Measurements from ENCODE around the gene STON1. TPM values are rescaled to one million over a fixed set of nuclear protein-coding genes. Genes with fewer than 3 reads are reported as not detected.
"Not testable (repeated sequence)": the region's sequence is repeated elsewhere in the genome, so short reads cannot be mapped to it uniquely, and the experiment has no call there.

STON1 gene
- total RNA-seq, 1 donor from 2014 or later: 6.8 TPM

- DNase-seq (ENCODE audit: low read depth): no peak
Measured at GRCh38 chr2:48617618-48618017, 87.7 kb downstream of the STON1 start, which contains the start of gene GTF2A1L. Gene GTF2A1L, plus strand, starts transcription at chr2:48617856. Its CDS starts 19 bp downstream, at chr2:48617875.

GRCh38 chr2:48619526-48619925 is 89.6 kb downstream of the STON1 start:
- DNase-seq (ENCODE audit: low read depth): no peak

- no peak for DNase-seq (ENCODE audit: low read depth)
Measured at GRCh38 chr2:48620604-48621003, 90.7 kb downstream of the STON1 start.

GRCh38 chr2:48622691-48623090 is 92.7 kb downstream of the STON1 start:
- not testable (repeated sequence) for DNase-seq (ENCODE audit: low read depth)

GRCh38 chr2:48624696-48625095 is 94.7 kb downstream of the STON1 start:
- no peak for DNase-seq (ENCODE audit: low read depth)

- DNase-seq (ENCODE audit: low read depth): no peak
Measured at GRCh38 chr2:48626047-48626446, 96.1 kb downstream of the STON1 start.

- no peak for DNase-seq (ENCODE audit: low read depth)
Measured at GRCh38 chr2:48633143-48633542, 103.2 kb downstream of the STON1 start.

- no peak for DNase-seq (ENCODE audit: low read depth)
Measured at GRCh38 chr2:48635786-48636185, 105.8 kb downstream of the STON1 start.

GRCh38 chr2:48638261-48638660 is 108.3 kb downstream of the STON1 start:
- DNase-seq (ENCODE audit: low read depth): no peak

Other genes starting within 250 kb of the STON1 start
- 19.5 and 27.6 TPM in 2 replicates for gene FOXN2, start 215.5 kb upstream of the STON1 start, total RNA-seq
- gene PPP1R21, start 89.4 kb upstream of the STON1 start, total RNA-seq: 24.0 and 49.9 TPM in 2 replicates
- 0.50 TPM in 1 of 2 replicates, not detected in the other for gene GTF2A1L, start 87.7 kb downstream of the STON1 start, total RNA-seq
- not detected in 2 replicates for gene LHCGR, start 225.6 kb downstream of the STON1 start, total RNA-seq